Activated CD8-positive, alpha-beta memory T cell treated with anti-CD3 and anti-CD28 coated beads, Interleukin-2, amount 50 U/mL, for 1 hour (primary cell): ENCODE measurements around the gene ATP6V0C.

Experiments
- DNase-seq: peaks from one replicate; pipeline ENCODE4 v3.0.0-alpha.2; 2020; ENCODE audit errors: extremely low read depth

The ATP6V0C gene

GRCh38 chr16:2490190-2491105, 23.3 kb upstream of the ATP6V0C start:
- DNase-seq: no peak

GRCh38 chr16:2492292-2492691, 21.5 kb upstream of the ATP6V0C start:
- no peak for DNase-seq

- DNase-seq: no peak
Measured at GRCh38 chr16:2493605-2494004, 20.1 kb upstream of the ATP6V0C start.

DNA sequence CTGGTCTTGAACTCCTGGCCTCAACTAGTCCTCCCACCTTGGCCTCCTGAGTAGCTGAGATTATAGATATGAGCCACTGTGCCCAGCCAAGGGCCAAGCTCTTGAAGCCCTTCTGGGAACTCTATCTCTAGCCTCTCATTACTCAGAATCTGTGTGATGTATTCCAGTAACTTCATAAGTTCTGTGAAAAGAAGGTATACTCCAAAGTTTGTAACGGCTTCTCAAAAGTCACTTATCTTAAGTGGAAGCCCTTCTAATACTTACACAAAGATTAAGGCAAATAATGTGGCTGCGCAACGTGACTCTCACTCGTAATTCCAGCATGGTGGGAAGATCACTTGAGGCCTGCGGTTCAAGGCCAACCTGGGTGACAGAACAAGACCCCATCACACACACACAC, 19.1 kb upstream of the ATP6V0C start:
- no peak for DNase-seq

DNA sequence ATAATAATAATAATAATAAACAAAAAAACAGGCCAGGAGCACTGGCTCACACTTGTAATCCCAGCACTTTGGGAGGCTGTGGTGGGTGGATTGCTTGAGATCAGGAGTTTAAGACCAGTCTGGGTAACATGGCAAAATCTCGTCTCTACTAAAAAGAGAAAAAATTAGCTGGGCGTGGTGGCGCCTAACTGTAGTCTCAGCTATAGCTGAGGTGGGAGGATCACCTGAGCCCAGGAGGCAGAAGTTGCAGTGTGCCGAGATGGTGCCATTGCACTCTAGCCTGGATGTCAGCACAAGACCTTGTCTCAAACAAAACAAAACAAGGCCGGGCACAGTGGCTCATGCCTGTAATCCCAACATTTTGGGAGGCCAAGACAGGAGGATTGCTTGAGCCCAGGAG, 18.7 kb upstream of the ATP6V0C start:
- no peak for DNase-seq

- DNase-seq: no peak
Measured at GRCh38 chr16:2496223-2497115, 17.3 kb upstream of the ATP6V0C start.

- no peak for DNase-seq
Measured at GRCh38 chr16:2497116-2497630, 16.6 kb upstream of the ATP6V0C start.

GRCh38 chr16:2497695-2498484, 15.9 kb upstream of the ATP6V0C start:
- DNase-seq: no peak

GRCh38 chr16:2498531-2499253, 15.1 kb upstream of the ATP6V0C start:
- DNase-seq: no peak

DNA sequence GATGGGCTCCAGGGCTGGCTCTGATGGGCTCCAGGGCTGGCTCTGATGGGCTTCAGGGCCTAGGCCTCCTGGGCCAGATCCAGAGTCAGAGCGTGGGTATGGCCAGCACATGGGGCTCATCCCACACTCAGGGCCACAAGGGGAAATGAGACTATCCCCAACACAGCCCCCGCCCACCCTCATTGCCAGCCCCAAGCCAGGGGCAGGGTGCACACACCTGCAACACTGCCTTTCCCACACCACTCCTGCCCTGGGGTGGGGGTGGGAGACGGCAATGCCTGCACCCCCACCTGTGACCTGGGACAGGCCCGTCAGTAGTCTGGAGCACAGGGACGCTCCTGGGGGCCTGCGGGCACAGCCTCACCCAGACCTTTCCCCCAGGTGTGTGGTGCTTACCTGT, 14.3 kb upstream of the ATP6V0C start:
- no peak for DNase-seq

DNA sequence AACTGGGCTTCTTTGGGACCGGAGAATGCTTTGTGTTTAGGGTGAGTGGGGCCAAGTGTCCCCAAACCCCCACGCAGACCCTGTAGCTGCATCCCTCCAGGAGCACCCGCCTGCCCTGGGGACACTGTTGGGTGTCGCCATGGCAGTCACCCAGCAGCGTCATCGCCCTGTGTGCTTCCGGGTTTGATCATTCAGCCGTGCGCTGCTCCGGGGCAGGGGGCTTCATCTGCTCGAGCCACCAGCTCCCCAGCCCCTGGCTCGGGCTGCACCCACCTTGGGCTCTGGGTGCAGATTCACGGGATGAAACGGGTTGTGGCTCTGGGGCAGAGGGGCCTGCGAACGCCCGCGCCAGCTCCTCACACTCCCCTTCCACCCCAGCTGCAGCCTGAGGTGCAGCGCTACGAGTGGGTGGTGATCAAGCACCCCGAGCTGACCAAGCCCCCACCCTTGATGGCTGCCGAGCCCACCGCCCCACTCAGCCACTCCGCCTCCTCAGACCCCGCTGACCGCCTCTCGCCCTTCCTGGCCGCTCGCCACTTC, 13.8 kb upstream of the ATP6V0C start:
- no peak for DNase-seq

DNA sequence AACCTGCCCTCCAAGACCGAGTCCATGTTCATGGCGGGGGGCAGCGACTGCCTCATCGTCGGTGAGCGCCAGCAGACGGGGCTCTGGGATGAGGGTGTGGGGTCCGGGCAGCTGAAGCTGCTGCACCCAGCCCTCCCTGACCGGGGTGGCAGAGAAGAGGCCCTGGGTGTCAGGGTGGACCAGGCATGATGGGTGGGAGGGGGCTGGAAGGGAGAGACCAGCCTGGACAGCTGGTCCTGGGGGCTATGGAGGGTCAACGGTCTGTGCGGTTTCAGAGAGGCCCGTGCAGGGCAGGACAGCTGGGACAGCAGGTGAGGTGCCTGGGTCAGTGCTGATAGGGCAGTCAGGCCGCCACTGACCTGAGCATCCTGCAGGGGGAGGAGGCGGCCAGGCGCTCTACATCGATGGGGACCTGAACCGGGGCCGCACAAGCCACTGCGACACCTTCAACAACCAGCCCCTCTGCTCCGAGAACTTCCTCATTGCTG, 13.3 kb upstream of the ATP6V0C start:
- no peak for DNase-seq

GRCh38 chr16:2500918-2501750, 12.6 kb upstream of the ATP6V0C start:
- DNase-seq: no peak

DNA sequence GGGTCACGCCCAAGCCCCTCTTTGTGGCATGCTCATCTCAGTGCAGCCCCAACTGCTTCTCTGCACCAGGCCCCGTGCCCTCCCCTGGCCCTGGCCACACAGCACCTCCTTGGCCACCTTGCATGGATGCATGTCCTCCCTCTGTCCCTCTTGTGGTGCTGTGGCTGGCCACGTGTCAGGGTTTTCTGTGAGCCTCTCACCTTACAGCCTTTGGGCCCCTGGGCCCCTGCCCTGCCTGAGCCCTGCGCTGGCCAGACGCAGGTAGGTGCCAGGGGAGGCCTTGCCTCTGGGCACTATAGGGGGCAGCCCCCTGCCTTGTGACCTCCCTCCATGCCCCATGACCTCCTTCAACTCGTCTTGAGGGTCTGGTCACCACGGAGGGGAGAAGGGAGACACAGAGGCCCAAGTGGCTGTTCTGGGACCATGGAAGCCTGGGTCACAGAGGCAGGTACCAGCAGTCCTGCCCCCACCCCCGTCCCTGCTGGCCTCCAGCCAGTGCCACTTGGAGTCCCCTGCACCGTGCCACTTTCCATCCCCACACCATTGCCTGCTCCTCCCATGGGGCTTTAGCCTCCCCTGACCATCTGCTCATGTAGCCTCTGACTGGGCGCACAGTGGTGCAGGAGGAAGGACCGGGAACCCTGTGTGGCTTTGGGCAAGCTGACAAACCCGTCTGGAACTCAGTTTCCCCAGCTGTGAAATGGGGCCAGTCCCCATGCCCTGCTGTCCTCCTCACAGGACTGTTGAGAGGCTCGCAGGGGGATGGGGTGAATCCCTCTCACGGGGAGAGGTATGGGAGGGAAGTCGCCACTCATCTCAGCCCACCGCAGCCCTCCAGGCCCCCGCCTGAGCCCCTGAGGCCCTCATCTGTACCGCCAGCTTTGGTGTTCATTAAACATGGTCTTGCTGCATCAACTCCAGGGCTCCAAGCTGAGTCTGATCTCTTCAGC, 11.5 kb upstream of the ATP6V0C start:
- DNase-seq: no peak

DNA sequence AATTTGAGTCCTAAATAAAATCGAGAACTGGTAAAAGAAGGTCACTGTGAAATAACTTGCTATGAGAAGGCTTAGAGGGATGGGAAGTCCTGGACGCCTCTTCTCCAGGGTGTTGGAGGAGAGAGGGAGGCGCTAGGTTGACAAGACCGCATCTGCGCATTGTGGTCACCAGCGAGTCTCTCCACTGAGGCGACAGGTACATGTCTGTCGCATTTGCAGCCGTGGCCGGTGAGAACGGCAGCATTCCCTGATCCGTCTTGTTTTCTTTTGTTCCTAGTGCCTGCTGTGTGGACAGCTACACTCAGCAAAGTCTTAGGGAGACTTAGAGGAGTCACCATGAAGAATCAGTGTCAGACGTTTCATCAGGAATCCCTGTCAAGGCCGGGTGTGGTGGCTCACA, 8.1 kb upstream of the ATP6V0C start:
- DNase-seq: no peak

DNA sequence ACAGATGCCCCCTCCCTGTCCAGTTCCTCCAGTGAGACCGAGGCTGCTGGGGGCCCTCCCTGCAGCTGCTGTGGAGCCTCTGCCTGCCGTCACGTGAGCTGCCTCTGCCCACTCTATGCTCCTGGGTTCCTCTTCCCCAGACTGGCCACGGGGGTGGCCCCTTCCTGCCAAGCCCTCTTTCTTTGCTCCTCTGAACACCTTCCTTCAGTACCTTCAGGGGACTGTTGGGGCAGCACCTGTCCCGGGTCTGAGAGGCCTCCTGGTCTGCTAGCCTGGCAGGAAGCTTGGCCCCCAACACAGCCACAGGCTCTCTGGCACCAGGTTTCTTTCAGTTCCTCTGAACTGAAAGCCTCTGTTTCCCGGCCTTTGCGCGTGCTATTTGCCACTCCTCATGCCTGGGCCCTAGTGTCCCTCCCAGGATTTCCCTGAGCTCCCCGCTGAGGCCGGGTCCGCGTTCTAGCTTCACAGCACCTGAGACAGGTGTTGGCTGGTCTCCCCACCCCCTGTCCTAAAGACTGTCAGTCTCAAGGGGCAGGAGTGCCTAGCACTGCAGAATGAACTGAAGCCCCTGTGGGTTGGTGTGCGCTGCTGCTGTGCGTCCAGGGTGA, 6.6 kb upstream of the ATP6V0C start:
- DNase-seq: no peak

DNA sequence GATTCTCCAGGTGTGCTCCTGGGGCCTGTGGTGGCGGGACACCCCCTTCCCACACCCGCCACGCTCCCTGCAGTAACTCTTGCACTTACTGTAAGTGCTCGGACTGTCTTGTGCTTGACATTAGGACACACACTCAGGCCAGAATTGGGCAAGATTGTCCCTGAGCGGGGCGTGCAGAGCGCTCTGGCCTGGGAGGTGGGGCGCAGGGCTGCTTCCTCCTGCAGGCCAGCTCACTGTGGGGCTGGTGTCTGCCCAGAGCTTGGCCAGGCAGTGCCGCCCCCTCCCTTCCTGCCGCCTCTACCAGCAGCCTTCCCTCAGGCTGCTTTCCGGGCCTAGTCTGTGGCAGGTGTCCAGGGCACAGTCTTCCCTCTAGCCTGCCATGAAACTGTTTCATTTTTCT, 6.1 kb upstream of the ATP6V0C start:
- no peak for DNase-seq
